Fibroblast of peridontal ligament (primary cell): ENCODE results near the gene SHH.

Source experiments
- DNase-seq: peaks from one replicate; pipeline ENCODE4 v3.0.0-alpha.2; 2010; ENCODE audit errors: extremely low read depth

The SHH gene

GRCh38 chr7:155811895-155812761 is at the start of gene SHH:
Gene SHH, minus strand, starts transcription at chr7:155812463. Its CDS starts 341 bp downstream, at chr7:155812122.
- DNase-seq = peak; percentile 16

- no peak for DNase-seq
Observed at GRCh38 chr7:155861480-155861868, 49.2 kb upstream of the SHH start.

- DNase-seq = peak; percentile 13
Observed at GRCh38 chr7:155860840-155861479, 48.7 kb upstream of the SHH start.

DNA sequence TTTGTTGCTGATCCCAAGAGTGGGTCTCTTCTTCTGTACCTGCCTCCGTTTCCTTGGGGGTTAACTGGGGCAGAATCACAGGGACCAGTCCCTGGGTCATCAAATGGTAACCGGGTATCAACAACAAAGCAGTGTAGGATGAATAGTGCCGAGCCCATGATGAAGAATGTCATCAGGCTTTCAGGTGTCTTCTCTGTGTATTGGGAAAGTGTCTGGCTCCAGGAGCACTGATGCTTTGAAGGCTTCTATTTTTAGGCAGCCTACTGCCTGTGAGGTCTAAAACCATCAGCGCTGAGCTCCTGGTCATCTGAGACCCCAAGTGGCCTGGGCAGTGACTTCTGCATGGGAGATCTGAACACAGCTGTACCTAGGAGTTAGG is 48.2 kb upstream of the SHH start:
- DNase-seq = no peak

DNA sequence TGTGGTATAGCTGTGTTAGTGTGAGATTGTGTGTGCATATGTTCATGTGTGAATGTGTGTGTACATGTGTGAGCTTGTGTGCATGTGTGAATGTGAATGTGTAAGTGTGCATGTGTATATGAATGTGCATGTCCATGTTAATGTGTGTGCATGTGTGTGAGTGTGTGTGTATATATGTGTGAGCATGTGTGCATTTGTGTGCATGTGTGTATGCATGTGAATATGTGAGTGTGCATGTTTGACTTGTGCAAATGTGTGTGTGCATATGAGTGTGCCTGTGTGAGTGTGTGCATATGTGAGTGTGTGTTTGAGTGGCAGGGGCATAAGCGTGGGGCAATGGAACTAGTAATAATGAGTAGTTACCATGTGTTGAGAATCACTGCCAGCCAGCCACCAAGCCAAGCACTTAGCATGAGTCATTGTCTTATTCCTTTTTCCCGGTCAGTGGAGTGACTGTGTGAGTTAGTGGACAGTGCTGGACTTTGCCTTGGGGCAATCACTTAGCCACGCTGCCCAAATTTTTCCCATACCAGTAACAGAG is 46.3 kb upstream of the SHH start:
- DNase-seq = no peak

DNA sequence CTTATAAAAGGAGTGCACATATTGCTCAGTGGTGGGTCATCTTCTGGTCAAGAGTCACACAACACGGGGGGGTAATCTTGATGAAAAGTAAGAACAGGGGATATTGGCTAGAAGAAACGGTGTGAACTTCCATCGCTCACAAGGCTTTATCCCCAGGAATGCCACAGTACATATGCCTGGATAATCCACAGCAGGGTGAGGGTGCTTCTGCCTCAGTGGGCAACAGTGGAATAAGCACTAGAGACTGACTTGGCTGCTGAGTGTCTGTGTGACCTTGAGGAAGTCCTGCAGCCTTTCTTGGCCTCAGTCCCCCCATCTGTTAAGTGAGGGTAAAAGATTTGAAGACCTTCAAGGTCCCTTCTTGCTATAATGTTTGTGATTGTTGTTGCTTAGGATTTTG is 44.9 kb upstream of the SHH start:
- DNase-seq = no peak

- no peak for DNase-seq
Observed at GRCh38 chr7:155856656-155857055, 44.4 kb upstream of the SHH start.

GRCh38 chr7:155852426-155853301 is 40.4 kb upstream of the SHH start:
- DNase-seq = no peak

DNA sequence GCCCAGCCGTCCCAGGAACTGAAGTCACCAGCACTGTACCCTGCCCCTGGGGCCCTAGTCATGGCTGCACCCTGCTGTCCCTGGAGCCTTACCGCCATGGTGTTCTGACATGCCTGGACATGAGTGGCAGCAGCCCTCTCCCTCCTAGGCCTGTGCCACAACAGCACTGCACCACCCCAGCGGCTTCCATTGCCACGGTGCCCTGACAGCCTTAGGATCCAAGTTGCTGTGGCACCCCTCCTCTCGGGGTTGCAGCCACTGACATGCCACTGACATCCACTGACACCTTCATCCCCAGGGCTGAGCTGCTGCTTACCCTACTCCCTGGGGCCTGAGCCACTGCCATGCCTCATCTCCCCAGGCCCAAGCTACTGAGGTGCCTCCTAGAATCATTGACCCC is 39.6 kb upstream of the SHH start:
- DNase-seq = no peak

GRCh38 chr7:155850766-155851678 is 38.8 kb upstream of the SHH start:
- no peak for DNase-seq

DNA sequence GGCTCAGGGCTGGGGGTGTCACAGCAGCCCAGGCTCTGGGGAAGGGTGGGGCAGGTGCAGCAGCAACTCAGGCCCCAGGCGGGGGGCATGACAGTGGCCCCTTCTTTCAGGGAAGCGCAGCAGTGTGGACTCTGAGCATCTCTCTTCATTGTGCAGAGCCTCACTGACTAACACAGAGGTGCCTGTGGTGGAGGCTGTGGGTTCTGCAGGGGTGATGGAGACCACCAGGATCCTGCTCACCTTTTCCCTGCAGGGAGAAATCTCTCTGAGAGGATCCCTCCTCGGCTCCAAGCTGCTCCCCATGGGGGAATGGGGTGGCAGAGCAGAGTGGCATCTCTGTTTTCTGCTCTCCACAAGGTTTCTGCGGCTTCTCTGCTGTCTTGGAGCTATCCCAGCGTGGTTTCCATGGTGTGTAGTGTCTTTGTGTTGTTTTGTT is 37.8 kb upstream of the SHH start:
- DNase-seq = no peak

DNA sequence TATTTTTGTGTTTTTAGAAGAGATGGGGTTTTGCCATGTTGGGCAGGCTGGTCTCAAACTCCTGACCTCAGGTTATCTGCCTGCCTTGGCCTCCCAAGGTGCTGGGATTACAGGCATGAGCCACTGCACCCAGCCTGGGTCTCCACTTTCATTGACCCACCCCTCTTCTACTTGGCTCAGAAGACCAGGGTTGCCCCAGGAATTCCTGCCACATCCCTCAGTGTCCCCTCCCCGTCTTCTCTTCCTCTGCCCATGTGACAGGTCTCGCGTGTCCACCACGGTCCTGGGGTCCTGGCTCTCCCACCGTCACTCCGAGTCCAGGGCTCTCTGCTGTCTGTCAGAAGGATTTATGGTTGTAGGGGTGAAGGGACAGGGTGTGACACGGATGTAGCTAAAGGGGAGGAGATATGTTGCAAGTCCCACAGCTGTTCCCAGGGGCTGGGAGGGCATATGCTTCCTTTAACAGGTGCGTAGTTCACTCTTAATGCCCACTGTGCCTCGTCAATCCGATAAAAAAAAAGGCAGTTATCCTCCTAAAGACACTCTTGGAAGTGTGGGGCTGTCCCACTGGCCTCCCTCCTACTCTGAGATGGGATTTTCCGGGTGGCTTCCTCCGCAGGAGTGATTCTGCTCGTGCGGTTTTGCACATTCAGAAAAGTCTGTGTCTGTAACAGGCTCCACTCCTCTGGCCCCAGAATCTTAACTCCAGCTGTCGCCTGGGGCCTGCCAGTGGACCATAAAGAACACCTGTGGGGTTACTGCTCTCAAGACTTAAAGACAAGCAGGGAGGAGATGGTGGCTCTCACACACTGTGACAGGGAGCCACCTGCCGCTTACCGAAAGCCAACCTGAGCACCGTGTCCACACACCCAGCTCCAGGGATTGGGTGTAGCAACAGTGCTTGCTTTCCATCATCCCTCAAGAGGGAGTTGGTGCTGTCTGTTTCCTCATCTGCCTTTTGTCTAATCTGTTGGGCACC is 36.7 kb upstream of the SHH start:
- DNase-seq = no peak

DNA sequence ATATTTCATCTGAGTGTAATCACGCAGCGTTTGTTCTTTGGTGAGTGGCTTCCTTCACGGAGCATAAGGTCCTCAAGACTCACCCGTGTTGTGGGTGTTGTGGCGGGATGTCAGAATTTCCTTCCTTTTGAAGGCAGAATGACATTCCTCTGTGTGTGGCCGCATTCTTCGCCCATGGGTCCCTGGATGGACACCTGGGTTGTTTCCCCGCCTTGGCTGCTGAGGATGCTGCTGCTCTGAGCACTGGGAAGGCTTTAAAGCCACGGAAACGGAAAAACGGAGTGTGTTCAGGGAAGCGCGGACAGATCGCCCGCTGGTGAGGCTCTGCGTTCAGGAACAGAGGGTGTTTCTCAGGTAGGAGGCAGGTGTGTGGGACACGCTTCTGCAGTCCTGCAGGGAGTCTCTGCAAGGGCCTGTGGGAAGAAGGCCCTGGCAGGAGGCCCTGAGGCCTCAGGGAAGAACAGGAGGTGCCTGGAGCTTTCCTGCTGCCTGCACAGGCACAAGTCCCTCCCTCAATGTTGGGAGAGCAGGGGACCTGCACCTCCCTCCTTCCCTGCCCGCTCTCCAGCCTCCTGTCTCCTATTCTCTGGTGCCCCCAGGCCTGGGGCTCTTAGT is 35.7 kb upstream of the SHH start:
- no peak for DNase-seq

DNA sequence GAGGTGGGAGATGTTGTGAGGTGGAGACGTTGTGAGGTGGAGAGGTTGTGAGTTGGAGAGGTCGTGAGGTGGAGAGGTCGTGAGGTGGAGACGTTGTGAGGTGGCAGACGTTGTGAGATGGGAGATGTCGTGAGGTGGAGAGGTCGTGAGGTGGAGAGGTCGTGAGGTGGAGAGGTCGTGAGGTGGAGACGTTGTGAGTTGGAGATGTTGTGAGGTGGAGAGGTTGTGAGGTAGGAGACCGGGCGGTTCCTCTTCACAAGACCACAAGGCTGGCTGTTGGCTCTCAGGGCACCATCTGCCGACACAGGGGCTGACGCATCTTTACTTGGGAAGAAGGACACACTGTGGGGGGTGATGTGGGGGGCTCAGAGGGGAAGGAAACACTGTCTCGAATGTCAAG is 34.7 kb upstream of the SHH start:
- DNase-seq = no peak

DNA sequence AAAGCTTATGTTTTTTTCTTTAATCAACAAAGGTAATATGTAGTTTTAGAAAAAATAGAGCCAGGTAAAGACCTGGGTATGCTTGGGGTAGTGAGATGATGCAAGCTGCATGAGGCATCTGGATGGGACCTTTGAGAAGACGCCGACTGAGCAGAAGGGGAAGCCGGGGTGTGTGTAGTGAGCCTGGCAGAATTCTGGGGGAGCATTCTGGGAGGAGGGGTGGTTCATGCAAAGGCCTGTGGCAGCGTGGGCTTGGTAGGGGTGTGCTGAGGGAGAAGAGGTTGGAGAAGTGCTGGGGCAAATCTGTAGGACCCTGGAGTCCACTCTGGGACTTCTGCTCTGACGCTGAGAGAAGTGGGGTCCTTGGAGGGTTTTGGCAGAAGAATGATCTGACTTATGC is 33.9 kb upstream of the SHH start:
- no peak for DNase-seq

DNA sequence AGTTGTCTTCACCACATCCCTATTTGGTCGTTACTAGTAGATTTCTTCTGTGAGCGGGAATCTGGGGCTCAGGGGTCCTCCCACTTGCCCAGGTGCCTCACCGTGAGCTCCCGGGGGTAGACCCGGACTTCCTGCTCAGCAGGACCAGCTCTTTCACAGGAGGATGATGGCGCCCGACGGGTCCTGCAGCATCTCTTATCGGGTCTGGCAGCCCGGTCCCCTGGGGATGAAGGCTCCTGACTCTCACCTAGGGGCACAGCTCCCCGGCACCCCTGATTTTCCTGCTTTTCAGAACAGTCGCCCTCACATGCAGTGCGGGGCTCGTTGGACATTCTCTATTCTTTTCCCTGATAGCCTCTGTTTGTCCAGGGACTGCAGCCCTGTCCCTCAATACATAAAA is 33.0 kb upstream of the SHH start:
- no peak for DNase-seq

- no peak for DNase-seq
Observed at GRCh38 chr7:155844526-155844925, 32.3 kb upstream of the SHH start.

DNA sequence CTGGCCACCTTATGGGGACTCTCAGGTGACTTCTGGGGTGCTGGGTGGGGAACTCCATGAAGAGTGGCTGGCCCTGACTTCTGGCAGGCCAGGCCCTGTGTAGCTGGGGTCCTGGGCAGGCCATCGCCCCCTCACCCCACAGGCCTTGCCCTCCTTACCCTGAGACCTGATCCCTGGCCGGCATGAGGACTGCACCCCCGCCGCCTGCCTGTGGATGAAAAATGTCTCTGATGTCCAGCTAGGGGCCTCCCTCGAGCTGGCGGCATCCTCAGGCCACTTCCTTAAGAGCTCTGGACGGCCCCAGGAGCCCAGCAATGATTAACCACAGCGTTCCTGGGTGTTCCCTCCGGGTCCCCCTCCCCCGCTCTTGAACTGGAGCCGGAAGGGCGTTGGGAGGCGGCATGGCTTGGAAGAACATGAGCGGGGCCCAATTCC is 31.8 kb upstream of the SHH start:
- DNase-seq = no peak

DNA sequence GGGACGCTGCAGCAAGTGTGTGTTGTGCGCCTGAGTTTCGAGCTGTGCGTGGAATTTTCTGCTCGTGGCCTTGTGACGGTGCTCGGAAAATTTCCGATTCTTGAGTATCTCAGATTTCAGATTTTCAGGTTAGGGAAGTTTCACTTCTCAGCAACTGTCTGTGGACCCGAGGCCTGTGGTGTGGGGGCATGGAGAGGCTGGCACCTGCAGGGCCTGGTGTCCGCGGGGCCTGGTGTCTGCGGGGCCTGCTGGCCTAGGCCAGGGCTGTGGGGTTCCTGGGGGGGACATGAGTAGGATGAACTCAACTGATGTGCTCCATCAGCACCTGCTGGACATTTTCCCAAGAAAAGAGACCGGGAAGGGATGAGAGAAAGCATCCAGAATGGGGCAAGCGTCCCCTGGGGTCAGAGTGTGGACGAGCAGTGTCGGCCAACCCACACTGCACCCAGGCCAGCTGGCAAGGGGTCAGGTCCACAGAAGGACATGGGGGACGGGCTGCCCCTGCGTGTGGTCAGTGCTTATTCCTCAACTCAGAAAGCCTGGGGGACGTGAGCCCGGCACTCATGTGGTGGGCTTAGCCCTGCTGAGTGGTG is 31.3 kb upstream of the SHH start:
- no peak for DNase-seq
